Mesodermal cell (in vitro differentiated cells): ENCODE measurements around the gene TCHP.
A peak's percentile ranks its signal among the peaks of the same experiment; 100 is the strongest.
"Not testable (repeated sequence)": the region's sequence is repeated elsewhere in the genome, so short reads cannot be mapped to it uniquely, and the experiment has no call there.

Experiments
- H3K27ac ChIP-seq: 2 replicates; pipeline ENCODE4 v1.7.0; 2013; ENCODE audit warnings: mild to moderate bottlenecking, low read depth, low read length, moderate library complexity; ENCODE audit not compliant: severe bottlenecking
- H3K36me3 ChIP-seq: 2 replicates; pipeline ENCODE4 v1.7.1; 2013; ENCODE audit warnings: mild to moderate bottlenecking, low read length, moderate library complexity; ENCODE audit not compliant: control insufficient read depth, insufficient read depth
- H3K4me1 ChIP-seq: one replicate; pipeline ENCODE4 v1.7.1; 2013; ENCODE audit warnings: mild to moderate bottlenecking, low read length; ENCODE audit not compliant: insufficient read depth, control insufficient read depth, poor library complexity, severe bottlenecking
- H3K4me3 ChIP-seq: 2 replicates; pipeline ENCODE4 v1.7.0; 2013; ENCODE audit warnings: low read length, control low read depth, mild to moderate bottlenecking; ENCODE audit not compliant: insufficient read depth, poor library complexity, severe bottlenecking; ENCODE audit errors: extremely low read depth
- H3K9me3 ChIP-seq: 2 replicates; pipeline ENCODE4 v1.7.1; 2013; ENCODE audit warnings: mild to moderate bottlenecking, low read length, moderate library complexity; ENCODE audit not compliant: control insufficient read depth
- WGBS, 2 experiments: methylation state at CpG; one replicate each; pipeline ENCODE4 v1.1.5; 2013; ENCODE audit warnings: missing lambda C conversion rate in 2 of 2; ENCODE audit not compliant: insufficient coverage in 2 of 2; 5-methylcytosine and 5-hydroxymethylcytosine counted together

TCHP gene

DNA sequence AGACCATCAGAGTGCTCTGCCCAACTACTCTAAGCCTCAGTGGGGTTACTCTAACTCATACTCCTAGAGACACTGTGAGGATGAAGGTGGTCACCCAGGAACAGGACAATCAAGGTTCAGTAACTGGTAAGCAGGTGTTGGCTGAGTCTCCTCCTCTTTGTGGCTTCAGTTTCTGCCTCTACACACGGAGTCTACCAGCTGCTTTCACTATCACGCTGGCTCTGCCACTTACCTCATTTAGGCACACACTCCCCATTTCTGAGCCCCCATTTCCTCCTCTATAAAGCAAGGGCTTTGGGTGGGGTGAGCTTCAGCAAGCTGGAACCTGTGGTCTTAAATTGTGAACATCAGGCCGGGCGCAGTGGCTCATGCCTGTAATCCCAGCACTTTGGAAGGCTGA, 7.3 kb upstream of the TCHP start:
- WGBS, 2 experiments = 60 to 88% methylated on average over 1 to 2 of the region's 4 CpGs
- H3K4me3 ChIP-seq = no peak overlapping the region
- H3K36me3 ChIP-seq = no peaks in the 10 kb centered on the region
- H3K9me3 ChIP-seq = no peaks in the 10 kb centered on the region
- H3K4me1 ChIP-seq = no peaks in the 10 kb centered on the region
- H3K27ac ChIP-seq = no peak overlapping the region

DNA sequence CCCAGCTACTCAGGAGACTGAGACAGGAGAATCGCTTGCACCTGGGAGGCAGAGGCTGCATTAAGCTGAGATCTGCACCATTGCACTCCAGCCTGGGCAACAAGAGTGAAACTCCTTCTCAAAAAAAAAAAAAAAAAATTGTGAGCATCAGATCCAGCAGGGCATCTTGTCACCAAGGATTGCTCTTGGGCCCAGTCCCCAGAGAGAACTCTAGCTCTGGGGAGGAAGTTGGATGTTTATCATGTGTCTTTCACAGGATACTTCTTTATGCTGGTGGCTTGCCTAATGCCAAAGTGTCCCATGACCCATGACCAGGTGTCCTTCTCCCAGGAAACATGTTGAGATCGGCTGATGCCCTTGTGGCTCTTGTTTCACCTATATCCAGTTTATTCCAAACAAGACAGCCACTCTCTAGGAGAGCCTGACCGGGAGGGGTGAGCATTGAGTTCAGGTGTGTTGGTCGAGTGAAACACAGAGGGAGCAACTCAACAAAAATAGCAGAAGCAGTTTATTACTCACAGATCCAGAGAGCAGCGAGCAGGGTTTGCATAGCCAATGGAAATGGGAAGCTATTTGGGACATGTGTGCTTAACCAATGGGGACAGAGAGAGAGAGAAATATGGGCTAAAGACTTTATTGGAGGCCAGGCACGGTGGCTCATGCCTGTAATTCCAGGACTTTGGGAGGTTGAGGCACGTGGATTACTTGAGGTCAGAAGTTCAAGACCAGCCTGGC, 6.6 kb upstream of the TCHP start:
- no peak overlapping the region for H3K4me3 ChIP-seq
- 79 to 88% methylated on average over 2 to 3 of the region's 7 CpGs for WGBS, 2 experiments

GRCh38 chr12:109894939-109895338, 5.1 kb upstream of the TCHP start:
- Histone ChIP-seq H3K9me3 (no peaks in the 10 kb centered on the region), H3K4me3 (no peak overlapping the region), H3K4me1 (no peaks in the 10 kb centered on the region), H3K27ac (no peak overlapping the region), H3K36me3 (no peaks in the 10 kb centered on the region)
- WGBS, 2 experiments = 69 to 76% methylated on average over 2 to 3 of the region's 4 CpGs

More for the DNA sequence above, 6.6 kb upstream of the TCHP start:
- Histone ChIP-seq H3K4me1 (no peaks in the 10 kb centered on the region), H3K27ac (no peak overlapping the region), H3K9me3 (no peaks in the 10 kb centered on the region), H3K36me3 (no peaks in the 10 kb centered on the region)

DNA sequence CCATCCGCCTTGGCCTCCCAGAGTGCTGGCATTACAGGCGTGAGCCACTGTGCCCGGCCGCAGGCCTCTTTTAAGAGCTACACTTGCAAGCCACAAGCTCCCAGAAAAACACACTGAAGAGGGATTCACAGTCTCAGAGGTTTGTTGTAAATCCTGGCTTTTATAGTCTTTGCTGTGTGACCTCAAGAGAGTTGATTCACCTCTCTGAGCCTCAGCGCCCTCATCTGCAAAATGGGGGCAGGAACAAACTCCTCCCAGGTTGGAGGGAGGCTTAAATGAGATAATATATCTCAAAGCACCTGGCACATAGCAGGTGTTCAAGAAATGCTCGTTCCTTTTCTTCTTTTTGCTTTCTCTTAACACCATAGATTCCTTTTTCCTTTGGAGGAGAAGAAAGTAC, 3.9 kb upstream of the TCHP start:
- no peak overlapping the region for H3K27ac ChIP-seq
- H3K4me1 ChIP-seq = peaks cover 2% of the 10 kb centered on the region
- H3K9me3 ChIP-seq = no peaks in the 10 kb centered on the region
- no peaks in the 10 kb centered on the region for H3K36me3 ChIP-seq
- no peak overlapping the region for H3K4me3 ChIP-seq
- 73 to 91% methylated on average over 2 to 5 of the region's 6 CpGs for WGBS, 2 experiments

DNA sequence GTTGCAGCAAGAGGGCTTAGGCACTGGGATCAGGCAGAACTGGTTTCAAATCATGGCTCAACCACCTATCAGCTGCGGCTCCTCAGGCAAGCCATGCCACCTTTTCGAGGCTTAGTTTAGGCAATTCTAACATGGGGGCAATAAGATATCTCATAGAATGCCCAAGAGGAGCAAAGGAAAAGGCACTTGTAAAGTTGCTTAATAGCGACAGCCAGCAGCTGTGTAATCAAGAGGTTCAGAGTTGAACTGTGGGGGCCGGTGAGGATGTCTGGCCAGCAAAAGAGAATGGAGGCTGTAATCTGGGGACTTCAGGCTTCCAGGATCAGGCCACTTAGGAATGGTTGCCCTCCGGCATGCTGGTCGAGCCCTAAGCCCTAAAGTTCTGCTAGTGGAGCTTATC, 3.0 kb upstream of the TCHP start:
- 88 to 98% methylated on average over 5 to 6 of the region's 6 CpGs for WGBS, 2 experiments
- Histone ChIP-seq H3K27ac (no peak overlapping the region), H3K4me1 (peaks cover 8% of the 10 kb centered on the region), H3K9me3 (no peaks in the 10 kb centered on the region), H3K36me3 (no peaks in the 10 kb centered on the region), H3K4me3 (no peak overlapping the region)

- peak overlapping the region; percentile 51 for H3K4me3 ChIP-seq
- 85 to 99% methylated on average over 15 of the region's 15 CpGs for WGBS, 2 experiments
- H3K9me3 ChIP-seq, H3K4me1 ChIP-seq: not testable (repeated sequence)
- peak overlapping the region; percentile 74 for H3K27ac ChIP-seq
- peaks cover 18% of the 10 kb centered on the region for H3K36me3 ChIP-seq
Measured at GRCh38 chr12:109899345-109899744, 729 bp upstream of the TCHP start.

DNA sequence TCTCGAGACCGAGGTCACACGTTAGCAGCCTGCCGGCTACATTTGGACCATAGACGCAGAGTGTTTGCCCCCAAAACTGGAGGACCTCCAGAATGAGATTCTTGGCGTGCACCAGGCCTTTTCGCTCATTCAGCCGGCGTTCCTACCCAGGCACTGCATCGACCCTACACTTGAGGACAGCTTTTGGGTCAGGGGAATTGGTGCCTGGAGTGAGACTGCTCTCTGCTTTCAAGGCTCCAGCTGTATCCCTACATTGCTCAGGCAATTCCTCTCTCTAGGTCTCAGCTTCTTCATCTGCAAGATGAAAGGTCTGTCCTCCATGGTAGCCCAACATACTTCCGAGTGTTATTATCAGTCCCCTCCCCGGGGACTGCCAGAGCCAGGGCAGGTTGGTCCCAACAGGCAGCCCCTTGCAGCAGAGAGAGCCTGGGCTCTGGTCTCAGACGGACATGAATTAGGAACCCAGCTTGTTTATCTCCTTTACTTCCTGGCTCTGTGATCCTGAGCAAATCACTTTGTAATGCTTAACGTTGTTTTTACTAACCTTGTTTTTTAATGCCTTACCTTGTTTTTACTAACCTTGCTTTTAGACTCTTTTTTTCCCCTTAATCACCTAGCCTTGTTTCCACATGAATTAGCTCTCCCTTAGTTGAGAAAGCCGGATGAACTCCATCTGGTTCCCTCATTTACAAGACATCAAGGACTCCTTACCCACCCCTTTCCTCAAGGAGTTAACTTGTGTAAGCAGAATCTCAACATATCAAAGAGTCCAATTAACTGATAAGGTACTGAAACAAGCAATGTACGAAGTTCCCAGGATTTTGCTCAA, 892 bp downstream of the TCHP start:
- H3K27ac ChIP-seq = no peak overlapping the region
- WGBS, 2 experiments = 2 to 4% methylated on average over 10 to 15 of the region's 16 CpGs
- H3K4me1 ChIP-seq = peaks cover 8% of the 10 kb centered on the region
- H3K9me3 ChIP-seq = no peaks in the 10 kb centered on the region
- peaks cover 34% of the 10 kb centered on the region for H3K36me3 ChIP-seq
- peak overlapping the region; percentile 51 for H3K4me3 ChIP-seq

DNA sequence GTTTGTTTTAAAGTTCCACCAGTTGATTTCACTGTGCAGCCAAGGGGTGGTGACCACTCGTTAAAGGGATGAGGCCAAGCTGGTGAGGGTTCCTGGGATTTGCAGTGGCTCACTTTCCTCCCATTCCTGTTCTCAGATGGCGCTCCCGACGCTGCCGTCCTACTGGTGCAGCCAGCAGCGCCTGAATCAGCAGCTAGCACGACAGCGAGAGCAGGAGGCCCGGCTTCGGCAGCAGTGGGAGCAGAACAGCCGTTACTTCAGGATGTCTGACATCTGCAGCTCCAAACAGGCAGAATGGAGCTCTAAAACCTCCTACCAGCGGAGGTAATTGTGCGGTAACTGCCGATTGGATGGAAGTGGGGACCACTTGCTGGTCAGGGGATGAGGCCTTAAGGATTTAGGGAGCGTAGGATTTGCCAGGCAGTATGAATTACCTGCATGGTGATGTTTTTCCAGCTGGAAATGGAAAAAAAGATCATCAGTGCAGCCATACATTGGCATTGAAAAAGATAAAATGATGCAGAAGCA, 2.9 kb downstream of the TCHP start:
- Histone ChIP-seq H3K9me3 (no peaks in the 10 kb centered on the region), H3K27ac (no peak overlapping the region), H3K36me3 (peaks cover 53% of the 10 kb centered on the region), H3K4me3 (no peak overlapping the region), H3K4me1 (peaks cover 8% of the 10 kb centered on the region)
- 88 to 90% methylated on average over 14 of the region's 15 CpGs for WGBS, 2 experiments

- no peak overlapping the region for H3K27ac ChIP-seq
- H3K4me1 ChIP-seq = peaks cover 8% of the 10 kb centered on the region
- peaks cover 72% of the 10 kb centered on the region for H3K36me3 ChIP-seq
- no peaks in the 10 kb centered on the region for H3K9me3 ChIP-seq
- 86 to 93% methylated on average over 3 to 10 of the region's 10 CpGs for WGBS, 2 experiments
- H3K4me3 ChIP-seq = no peak overlapping the region
Measured at GRCh38 chr12:109905301-109905700, 5.2 kb downstream of the TCHP start.

GRCh38 chr12:109910254-109910968, 10.3 kb downstream of the TCHP start:
- no peak overlapping the region for H3K4me3 ChIP-seq
- H3K36me3 ChIP-seq = peaks cover 88% of the 10 kb centered on the region
- H3K4me1 ChIP-seq = peaks cover 4% of the 10 kb centered on the region
- 90 to 96% methylated on average over 4 to 5 of the region's 8 CpGs for WGBS, 2 experiments
- H3K27ac ChIP-seq = no peak overlapping the region
- H3K9me3 ChIP-seq = no peaks in the 10 kb centered on the region
